IPS-18c (cell line): ENCODE measurements around the gene MEF2B.
"Not testable (repeated sequence)": the region's sequence is repeated elsewhere in the genome, so short reads cannot be mapped to it uniquely, and the experiment has no call there.

Source experiments
- H3K4me3 ChIP-seq: 2 replicates; pipeline ENCODE4 v1.7.0; 2013; ENCODE audit warnings: low read depth, mild to moderate bottlenecking, low read length, moderate library complexity; ENCODE audit not compliant: insufficient read depth
- H3K9me3 ChIP-seq: one replicate; pipeline ENCODE4 v1.6.1; 2013; ENCODE audit warnings: mild to moderate bottlenecking, low read length, moderate library complexity; ENCODE audit not compliant: control insufficient read depth, insufficient read depth

The MEF2B gene

GRCh38 chr19:19115954-19116353 is 54.1 kb downstream of the MEF2B start:
- Histone ChIP-seq H3K4me3 (no peak overlapping the region), H3K9me3 (no peaks in the 10 kb centered on the region)

GRCh38 chr19:19113040-19113626 is 56.9 kb downstream of the MEF2B start:
- no peak overlapping the region for H3K4me3 ChIP-seq

GRCh38 chr19:19111967-19112580 is 58.0 kb downstream of the MEF2B start:
- no peak overlapping the region for H3K4me3 ChIP-seq

More at GRCh38 chr19:19113040-19113626, 56.9 kb downstream of the MEF2B start:
- H3K9me3 ChIP-seq: no peaks in the 10 kb centered on the region

GRCh38 chr19:19111136-19111835 is 58.8 kb downstream of the MEF2B start:
- H3K9me3 ChIP-seq: no peaks in the 10 kb centered on the region
- no peak overlapping the region for H3K4me3 ChIP-seq

More at GRCh38 chr19:19111967-19112580, 58.0 kb downstream of the MEF2B start:
- no peaks in the 10 kb centered on the region for H3K9me3 ChIP-seq

- H3K4me3 ChIP-seq: peak overlapping the region; percentile 15; the same call in 1 of the 2 replicates
Observed at GRCh38 chr19:19110410-19111135, 59.5 kb downstream of the MEF2B start.

GRCh38 chr19:19109601-19110000 is 60.5 kb downstream of the MEF2B start:
- Histone ChIP-seq H3K9me3 (no peaks in the 10 kb centered on the region), H3K4me3 (no peak overlapping the region)

More at GRCh38 chr19:19110410-19111135, 59.5 kb downstream of the MEF2B start:
- H3K9me3 ChIP-seq: no peaks in the 10 kb centered on the region

- H3K9me3 ChIP-seq: no peaks in the 10 kb centered on the region
Observed at GRCh38 chr19:19107654-19108053, 62.4 kb downstream of the MEF2B start.

GRCh38 chr19:19106938-19107337 is 63.1 kb downstream of the MEF2B start:
- H3K9me3 ChIP-seq, H3K4me3 ChIP-seq: not testable (repeated sequence)

More at GRCh38 chr19:19107654-19108053, 62.4 kb downstream of the MEF2B start:
- no peak overlapping the region for H3K4me3 ChIP-seq

GRCh38 chr19:19106056-19106551 is 64.0 kb downstream of the MEF2B start:
- Histone ChIP-seq H3K9me3 (no peaks in the 10 kb centered on the region), H3K4me3 (peak overlapping the region; percentile 17; the same call in 1 of the 2 replicates)

- no peaks in the 10 kb centered on the region for H3K9me3 ChIP-seq
- peak overlapping the region; percentile 55 for H3K4me3 ChIP-seq
Observed at GRCh38 chr19:19105365-19106055, 64.6 kb downstream of the MEF2B start.

GRCh38 chr19:19103167-19103566 is 66.9 kb downstream of the MEF2B start:
- Histone ChIP-seq H3K9me3 (no peaks in the 10 kb centered on the region), H3K4me3 (no peak overlapping the region)

- H3K9me3 ChIP-seq, H3K4me3 ChIP-seq: not testable (repeated sequence)
Observed at GRCh38 chr19:19102566-19102965, 67.5 kb downstream of the MEF2B start.

- no peaks in the 10 kb centered on the region for H3K9me3 ChIP-seq
- H3K4me3 ChIP-seq: no peak overlapping the region
Observed at GRCh38 chr19:19101540-19101939, 68.5 kb downstream of the MEF2B start.

- Histone ChIP-seq H3K4me3 (no peak overlapping the region), H3K9me3 (peaks cover 2% of the 10 kb centered on the region)
Observed at GRCh38 chr19:19098703-19099632, 71.1 kb downstream of the MEF2B start.

GRCh38 chr19:19098084-19098702 is 71.9 kb downstream of the MEF2B start:
- Histone ChIP-seq H3K9me3 (peaks cover 2% of the 10 kb centered on the region), H3K4me3 (no peak overlapping the region)
